ENCODE measurements around the gene TCHP. TPM values are rescaled to one million over a fixed set of nuclear protein-coding genes. Genes with fewer than 3 reads are reported as not detected.
"Not testable (repeated sequence)": the region's sequence is repeated elsewhere in the genome, so short reads cannot be mapped to it uniquely, and the experiment has no call there.

The TCHP gene
- total RNA-seq, 1 donor from 2014 or later = 13.3 TPM

- DNase-seq (ENCODE audit: low read depth) = no peak
Measured at GRCh38 chr12:109910254-109910968, 10.3 kb downstream of the TCHP start.

- no peak for DNase-seq (ENCODE audit: low read depth)
Measured at GRCh38 chr12:109910969-109911348, 10.9 kb downstream of the TCHP start.

- DNase-seq (ENCODE audit: low read depth) = no peak
Measured at GRCh38 chr12:109912855-109913321, 12.8 kb downstream of the TCHP start.

GRCh38 chr12:109914461-109914860 lies 14.4 kb downstream of the TCHP start:
- DNase-seq (ENCODE audit: low read depth) = no peak

GRCh38 chr12:109915171-109916040 lies 15.3 kb downstream of the TCHP start:
- DNase-seq (ENCODE audit: low read depth) = no peak

GRCh38 chr12:109916045-109916444 lies 16.0 kb downstream of the TCHP start:
- DNase-seq (ENCODE audit: low read depth) = no peak

- no peak for DNase-seq (ENCODE audit: low read depth)
Measured at GRCh38 chr12:109919456-109919855, 19.4 kb downstream of the TCHP start.

- DNase-seq (ENCODE audit: low read depth) = no peak
Measured at GRCh38 chr12:109920261-109920780, 20.2 kb downstream of the TCHP start.

- no peak for DNase-seq (ENCODE audit: low read depth)
Measured at GRCh38 chr12:109921982-109922381, 21.9 kb downstream of the TCHP start.

GRCh38 chr12:109923038-109923437 lies 23.0 kb downstream of the TCHP start:
- no peak for DNase-seq (ENCODE audit: low read depth)

- DNase-seq (ENCODE audit: low read depth) = no peak
Measured at GRCh38 chr12:109923481-109924245, 23.6 kb downstream of the TCHP start.

- DNase-seq (ENCODE audit: low read depth) = no peak
Measured at GRCh38 chr12:109925185-109925840, 25.2 kb downstream of the TCHP start.

- no peak for DNase-seq (ENCODE audit: low read depth)
Measured at GRCh38 chr12:109926016-109926415, 25.9 kb downstream of the TCHP start.

- no peak for DNase-seq (ENCODE audit: low read depth)
Measured at GRCh38 chr12:109926488-109927210, 26.6 kb downstream of the TCHP start.

GRCh38 chr12:109927622-109928021 lies 27.5 kb downstream of the TCHP start:
- DNase-seq (ENCODE audit: low read depth) = no peak

GRCh38 chr12:109928058-109928656 lies 28.1 kb downstream of the TCHP start:
- DNase-seq (ENCODE audit: low read depth) = no peak

GRCh38 chr12:109929326-109929725 lies 29.3 kb downstream of the TCHP start:
- not testable (repeated sequence) for DNase-seq (ENCODE audit: low read depth)

GRCh38 chr12:109930028-109930800 lies 30.1 kb downstream of the TCHP start:
- DNase-seq (ENCODE audit: low read depth) = no peak

- no peak for DNase-seq (ENCODE audit: low read depth)
Measured at GRCh38 chr12:109931143-109931542, 31.1 kb downstream of the TCHP start.
